Stimulated activated CD8-positive, alpha-beta memory T cell treated with anti-CD3 and anti-CD28 coated beads, Interleukin-15, amount 100 ng/mL, for 48 hours (primary cell): ENCODE results near the gene DDX50.
"Not testable (repeated sequence)": the region's sequence is repeated elsewhere in the genome, so short reads cannot be mapped to it uniquely, and the experiment has no call there.

ENCODE experiments used
- DNase-seq, 2 donors: peaks; one replicate each; pipeline ENCODE4 v3.0.0-alpha.2; 2020; ENCODE audit warnings: low read depth in 2 of 2

The DDX50 gene

DNA sequence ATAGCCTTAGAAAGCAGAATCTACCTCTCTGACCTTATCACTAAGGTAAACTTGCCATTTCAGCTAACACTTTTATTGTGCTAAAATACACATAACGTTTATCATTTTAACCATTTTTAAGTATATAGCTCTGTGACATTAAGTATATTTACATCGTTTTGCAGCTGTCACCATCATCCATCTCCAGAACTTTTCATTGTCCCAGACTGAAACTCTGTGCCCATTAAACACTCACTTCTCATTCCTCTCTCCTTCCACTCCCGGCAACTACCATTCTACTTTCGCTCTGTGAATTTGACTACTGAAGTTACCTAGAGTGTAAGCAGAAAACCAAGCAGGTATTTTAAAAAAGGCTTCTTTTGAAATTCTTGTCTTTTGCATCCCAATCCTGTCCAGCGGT, 1.3 kb downstream of the DDX50 start:
- DNase-seq, result no peak

DNA sequence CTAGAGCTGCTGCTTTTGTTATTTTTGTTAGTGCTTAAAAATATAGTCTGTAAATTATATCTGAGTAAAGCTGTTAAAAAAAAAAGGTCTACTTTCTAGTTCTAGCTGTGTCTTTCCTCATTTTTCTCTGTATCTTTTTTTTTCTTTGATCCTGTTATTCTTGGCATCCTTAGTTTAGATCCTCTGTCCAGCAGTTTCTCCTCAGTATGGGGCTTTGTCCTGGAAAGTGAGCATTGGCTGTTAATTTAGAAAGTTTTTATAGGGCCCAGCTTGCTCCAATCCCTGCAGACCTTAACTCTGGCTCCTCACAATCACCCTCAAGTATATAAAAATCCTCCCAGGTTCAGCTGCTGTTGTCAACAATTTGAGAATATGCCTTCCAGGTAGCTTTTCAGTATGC, 23.5 kb downstream of the DDX50 start:
- DNase-seq, result no peak

DNA sequence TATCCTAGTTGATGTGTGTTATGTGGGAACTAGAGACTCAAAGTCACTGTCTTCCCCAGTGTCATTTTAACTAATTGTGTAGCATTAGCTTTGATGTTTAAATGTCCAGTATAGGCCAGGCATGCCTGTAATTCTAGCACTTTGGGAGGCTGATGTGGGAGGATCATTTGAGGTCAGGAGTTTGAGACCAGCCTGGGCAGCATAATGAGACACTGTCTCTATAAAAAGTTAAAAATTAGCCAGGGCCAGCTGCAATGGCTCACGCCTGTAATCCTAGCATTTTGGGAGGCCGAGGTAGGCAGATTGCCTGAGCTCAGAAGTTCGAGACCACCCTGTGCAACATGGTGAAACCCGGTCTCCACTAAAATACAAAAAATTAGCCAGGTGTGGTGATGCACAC, 24.4 kb downstream of the DDX50 start:
- no peak for DNase-seq

DNA sequence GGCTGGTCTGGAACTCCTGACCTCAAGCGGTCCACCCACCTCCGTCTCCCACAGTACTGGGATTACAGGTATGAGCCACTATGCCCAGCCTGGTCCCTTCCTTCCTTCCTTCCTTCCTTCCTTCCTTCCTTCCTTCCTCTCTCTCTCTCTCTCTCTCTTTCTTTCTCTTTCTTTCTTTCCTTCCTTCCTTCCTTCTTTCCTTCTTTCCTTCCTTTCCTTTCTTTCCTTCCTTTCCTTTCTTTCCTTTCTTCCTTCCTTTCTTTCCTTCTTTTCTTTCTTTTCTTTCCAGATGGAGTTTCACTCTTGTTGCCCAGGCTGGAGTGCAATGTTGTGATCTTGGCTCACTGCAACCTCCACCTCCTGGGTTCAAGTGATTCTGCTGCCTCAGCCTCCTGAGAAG, 28.0 kb downstream of the DDX50 start:
- DNase-seq, result not testable (repeated sequence)

DNA sequence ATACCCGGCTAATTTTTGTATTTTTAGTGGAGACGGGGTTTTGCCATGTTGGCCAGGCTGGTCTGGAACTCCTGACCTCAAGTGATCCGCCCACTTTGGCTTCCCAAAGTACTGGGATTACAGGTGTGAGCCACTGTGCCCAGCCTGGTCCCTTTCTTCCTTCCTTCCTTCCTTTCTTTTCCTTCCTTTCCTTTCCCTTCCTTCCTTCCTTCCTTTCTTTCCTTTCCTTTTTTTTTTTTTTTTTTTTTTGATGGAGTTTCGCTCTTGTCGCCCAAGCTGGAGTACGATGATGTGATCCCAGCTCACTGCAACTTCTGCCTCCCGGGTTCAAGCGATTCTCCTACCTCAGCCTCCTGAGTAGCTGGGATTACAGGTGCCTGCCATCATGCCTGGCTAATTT, 28.8 kb downstream of the DDX50 start:
- not testable (repeated sequence) for DNase-seq

DNA sequence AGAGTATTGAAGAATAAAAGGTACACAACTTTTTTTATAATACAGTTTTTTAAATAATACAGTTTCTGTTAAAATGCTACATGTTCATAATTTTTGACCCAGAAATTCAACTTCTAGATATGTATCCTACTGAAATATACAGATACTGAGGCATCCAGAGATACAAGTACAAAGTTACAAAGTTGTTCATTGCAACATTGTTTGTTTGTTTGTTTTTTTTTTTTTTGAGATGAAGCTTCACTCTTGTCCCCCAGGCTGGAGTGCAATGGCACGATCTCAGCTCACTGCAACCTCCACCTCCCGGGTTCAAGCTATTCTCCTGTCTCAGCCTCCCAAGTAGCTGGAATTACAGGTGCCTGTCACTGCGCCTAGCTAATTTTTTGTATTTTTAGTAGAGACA, 31.7 kb downstream of the DDX50 start:
- DNase-seq, result not testable (repeated sequence)

DNA sequence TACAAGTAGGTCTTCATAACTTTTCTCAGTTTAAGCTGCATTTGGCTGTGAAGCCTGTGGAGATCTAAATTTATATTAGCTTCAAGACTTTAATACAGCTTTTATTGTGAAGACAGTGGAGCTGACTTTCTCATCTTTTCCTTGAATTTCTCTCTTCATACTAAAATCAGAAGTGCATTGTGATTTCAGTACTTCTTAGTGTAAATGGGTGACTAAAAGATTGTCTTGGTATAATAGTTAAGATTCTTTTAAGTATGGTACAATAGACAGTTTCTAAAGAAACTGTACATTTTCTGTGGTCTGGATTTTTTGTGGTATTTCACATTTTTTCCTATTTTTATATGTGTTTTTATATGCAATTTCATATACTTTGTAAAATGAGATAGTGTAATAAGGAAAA, 33.9 kb downstream of the DDX50 start:
- DNase-seq, result no peak

DNA sequence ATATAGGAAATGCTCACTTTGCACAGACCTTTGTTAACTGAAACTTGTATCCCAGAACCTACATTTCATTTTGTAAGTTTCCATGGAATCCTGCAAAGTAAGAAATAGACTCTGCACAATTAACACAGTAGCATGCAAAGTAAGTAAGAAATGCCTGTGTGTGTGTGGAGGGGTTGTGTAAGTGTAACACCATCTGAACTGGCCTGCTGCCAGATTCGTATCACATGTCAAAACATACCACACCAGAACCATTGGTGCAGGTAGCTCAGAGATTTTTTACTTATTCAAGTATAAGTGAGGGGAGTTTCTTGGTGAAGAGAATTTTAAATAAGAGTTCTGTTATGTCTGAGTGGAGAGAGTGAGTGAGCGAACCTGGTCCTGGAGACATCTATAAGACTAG, 37.0 kb downstream of the DDX50 start:
- DNase-seq, result no peak

DNA sequence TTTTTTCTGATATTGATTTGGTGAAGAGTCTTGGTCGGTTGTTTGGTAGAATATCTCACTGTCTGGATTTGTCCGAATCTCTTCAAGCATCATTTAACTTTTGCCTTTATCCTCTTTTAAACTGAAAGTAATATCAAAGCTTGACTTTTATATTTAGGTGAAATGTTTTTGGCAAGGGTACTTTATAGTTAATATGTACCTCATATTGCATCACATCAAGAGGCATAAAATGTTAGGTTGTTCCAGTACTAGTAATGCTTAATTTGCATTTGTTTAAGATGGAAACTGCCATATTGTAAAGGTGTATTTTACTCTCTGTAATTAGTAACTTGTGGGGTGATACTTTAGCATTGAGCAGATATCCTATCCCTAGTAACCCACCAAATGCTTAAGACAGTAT, 37.8 kb downstream of the DDX50 start:
- DNase-seq, result no peak

DNA sequence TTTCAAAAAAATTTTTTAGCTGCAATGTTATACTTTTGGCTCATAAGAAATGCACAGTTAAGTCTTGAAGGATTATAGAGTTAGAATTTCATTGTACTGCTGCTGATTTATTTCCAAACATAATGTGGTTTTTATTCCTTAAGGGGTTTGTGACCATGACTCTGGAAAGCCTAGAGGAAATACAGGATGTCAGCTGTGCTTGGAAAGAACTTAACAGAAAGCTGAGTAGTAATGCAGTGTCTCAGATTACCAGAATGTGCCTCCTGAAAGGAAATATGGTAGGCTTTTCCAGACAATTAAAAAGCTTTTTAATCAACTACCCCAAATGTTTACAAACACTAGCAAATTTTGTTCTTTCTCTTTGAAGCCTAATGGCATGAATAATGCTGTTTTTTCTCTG, 39.8 kb downstream of the DDX50 start:
- not testable (repeated sequence) for DNase-seq

DNA sequence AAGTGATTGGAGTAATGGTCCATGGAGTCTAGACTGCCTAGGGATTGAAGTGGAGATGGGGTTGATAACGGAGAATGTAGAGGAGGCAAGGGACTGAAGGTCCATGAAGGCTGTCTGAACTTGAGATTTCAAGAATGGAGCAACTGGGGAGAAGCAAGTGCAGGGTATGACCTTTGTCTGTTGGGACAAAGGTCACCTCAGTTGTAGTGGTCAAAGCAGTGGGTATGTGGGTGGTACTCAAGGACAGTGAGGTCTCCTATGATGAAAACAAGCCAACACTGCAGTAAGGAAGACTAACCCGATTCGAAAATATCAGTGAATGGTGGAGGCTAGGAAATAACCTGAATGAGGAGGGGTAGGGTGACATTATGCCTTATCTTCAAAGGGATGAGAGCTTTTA, 49.5 kb downstream of the DDX50 start:
- no peak for DNase-seq

DNA sequence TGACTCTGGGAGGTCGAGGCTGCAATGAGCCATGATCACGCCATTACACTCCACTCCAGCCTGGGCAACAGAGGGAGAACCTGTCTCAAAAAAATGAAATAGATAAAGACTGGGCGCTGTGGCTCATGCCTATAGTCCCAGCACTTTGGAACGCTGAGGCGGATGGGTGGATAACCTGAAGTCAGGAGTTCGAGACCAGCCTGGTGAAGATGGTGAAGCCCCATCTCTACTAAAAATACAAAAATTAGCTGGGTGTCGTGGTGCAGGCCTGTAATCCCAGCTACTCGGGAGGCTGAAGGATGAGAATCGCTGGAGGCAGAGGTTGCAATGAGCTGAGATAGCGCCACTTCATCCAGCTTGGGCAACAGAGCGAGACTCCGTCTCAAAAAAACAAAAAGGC, 53.8 kb downstream of the DDX50 start:
- no peak for DNase-seq

DNA sequence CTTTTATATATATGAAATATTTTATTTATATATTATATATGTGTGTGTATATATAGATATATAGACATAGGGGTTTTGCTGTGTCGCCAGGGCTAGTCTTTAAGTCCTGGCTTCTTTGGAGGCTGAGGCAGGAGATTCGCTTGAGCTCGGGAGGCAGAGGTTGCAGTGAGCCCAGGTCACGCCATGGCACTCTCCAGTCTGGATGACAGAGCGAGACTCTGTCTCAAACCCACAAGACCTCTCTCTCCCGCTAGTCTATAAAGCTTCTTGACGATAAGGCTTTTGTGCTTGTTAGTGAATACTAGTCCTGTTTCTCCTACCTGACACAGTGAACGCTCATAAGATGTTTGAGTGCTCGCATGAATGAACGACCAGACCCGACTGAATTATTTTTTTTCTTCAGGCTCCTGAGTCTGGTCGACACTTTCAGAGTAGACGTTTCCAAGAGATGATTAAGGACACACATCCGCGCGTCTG, 54.3 kb downstream of the DDX50 start:
- DNase-seq, result peak in 1 of 2 donors; percentile 16

DNA sequence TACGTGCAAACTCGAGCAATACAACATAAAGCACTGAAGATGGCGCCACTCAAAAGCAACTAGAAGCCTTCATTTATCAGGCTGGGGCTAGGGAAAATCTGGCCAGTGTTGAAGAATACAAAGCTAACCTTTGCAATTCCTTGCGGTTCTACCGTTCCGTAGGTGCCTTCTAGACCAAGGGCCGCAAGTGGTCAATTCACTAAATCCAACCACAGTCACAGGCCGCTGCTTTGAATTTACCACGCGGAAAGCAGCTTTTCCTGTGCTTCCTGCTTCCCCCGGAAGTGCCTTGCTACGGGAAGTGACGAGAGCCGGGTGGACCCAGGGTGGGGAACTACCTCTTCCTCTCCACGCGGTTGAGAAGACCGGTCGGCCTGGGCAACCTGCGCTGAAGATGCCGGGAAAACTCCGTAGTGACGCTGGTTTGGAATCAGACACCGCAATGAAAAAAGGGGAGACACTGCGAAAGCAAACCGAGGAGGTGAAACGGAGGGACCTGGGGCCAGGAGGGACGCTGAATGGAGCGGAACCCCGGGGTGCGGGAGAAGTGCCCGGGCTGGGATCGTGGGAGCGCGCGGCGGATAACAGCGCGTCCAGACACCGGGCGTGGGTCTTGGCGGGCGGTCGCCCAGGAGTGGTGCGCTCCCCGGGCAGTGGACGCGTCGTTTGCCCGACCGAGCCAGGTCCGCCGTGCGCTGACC, 54.9 kb downstream of the DDX50 start, which contains the start of gene DDX21:
TSS of gene DDX21 (plus strand) at position 339 of the 701 bp plus-strand sequence. CDS start at position 395, 56 bp downstream.
- peak; percentile 82 to 86 for DNase-seq

DNA sequence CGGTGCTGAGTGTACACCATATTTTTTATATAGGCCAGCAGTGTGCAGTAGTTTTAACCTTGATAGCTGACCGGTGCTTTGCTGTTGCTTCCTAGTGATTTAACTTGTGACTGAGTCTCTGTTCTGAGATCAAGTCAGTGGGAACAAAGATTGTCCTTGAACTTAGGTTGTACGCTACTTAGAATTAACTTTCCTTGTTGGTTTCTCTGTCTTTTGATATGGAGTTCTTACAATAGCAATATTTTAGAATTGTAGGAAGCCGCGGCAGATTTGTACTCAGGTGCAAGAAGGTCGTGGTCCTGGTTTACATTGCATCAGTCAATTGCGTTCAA, 56.1 kb downstream of the DDX50 start:
- no peak for DNase-seq

DNA sequence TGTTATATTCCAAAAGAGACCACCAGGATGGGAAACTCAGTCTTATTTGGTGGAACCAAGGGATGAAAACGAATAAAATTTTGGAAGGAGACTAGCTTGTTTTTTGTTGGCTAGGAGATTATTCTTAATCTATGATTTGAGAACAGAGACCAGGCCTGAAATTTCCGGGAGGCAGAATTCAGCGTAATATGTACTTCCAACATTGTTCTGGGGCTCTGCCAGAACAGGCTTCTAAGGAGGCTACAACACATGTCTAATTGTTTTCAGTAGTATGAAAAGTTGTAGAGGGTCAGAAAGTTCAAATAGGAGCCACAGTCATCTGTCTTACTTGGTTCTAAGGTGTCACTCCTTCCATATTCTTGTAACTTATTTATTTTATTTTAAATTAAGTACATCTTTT, 56.5 kb downstream of the DDX50 start:
- no peak for DNase-seq

DNA sequence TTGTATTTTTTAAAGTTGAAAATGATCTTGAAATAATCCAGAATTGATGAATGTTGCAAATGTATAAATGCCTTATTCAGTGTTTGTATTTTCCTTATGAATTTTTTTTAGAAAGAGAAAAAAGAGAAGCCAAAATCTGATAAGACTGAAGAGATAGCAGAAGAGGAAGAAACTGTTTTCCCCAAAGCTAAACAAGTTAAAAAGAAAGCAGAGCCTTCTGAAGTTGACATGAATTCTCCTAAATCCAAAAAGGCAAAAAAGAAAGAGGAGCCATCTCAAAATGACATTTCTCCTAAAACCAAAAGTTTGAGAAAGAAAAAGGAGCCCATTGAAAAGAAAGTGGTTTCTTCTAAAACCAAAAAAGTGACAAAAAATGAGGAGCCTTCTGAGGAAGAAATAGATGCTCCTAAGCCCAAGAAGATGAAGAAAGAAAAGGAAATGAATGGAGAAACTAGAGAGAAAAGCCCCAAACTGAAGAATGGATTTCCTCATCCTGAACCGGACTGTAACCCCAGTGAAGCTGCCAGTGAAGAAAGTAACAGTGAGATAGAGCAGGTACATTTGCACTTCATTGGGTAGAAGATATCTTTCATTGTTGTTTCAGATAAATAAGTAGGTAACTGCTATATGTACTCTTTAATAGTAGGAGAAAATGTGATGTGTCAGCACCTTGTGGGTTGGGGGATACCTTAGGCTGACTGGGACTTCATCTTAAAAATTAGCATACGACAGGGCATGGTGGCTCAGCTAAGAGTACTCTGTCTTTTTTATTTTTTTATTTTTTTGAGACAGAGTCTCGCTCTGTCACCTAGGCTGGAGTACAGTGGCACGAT, 58.8 kb downstream of the DDX50 start:
- DNase-seq, result no peak

DNA sequence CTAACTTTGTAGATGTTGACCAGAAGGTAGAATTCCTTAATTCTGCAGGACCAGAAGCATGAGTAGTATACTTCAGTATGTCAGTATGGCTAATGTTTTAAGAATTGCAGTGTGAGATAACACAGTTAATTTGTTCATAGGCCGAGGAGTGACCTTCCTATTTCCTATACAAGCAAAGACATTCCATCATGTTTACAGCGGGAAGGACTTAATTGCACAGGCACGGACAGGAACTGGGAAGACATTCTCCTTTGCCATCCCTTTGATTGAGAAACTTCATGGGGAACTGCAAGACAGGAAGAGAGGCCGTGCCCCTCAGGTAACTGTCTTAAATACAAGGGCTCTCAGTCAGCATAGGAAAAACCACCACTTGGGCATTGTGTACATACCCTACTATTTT, 62.0 kb downstream of the DDX50 start:
- DNase-seq, result no peak

DNA sequence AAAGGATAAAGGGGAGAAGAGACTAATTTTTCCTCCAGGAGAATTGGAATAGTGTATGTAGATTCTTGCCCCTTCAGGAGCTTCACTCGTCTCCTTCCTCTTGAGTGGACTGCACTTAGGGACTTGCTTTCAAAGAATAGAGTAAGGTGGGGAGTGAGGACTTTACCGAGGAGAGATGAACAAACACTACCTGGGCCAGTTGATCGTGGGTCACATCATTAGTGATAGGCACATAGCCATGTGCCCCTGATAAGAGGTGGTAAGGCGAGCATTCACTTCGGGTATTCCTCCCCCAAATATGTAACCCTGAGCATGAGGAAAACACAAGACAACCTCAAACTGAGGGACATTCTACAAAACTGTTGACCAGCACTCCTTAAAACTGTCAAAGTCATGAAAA, 72.9 kb downstream of the DDX50 start:
- no peak for DNase-seq

DNA sequence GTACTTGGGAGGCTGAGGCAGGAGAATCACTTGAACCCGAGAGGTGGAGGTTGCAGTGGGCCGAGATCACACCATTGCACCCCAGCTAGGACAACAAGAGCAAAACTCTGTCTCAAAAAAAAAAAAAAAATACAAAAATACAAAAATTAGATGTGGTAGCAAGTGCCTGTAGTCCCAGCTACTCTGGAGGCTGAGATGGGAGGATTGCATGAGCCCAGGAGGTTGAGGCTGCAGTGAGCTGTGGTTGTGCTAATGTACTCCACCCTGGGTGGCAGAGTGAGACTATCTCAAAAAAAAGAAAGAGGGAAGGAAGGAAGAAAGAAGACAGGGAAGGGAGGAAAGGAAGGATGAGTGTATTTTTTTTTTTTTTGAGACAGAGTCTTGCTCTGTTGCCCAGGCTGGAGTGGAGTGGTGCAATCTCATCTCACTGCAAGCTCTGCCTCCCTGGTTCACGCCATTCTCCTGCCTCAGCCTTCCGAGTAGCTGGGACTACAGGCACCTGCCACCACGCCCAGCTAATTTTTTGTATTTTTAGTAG, 74.9 kb downstream of the DDX50 start:
- not testable (repeated sequence) for DNase-seq

DNA sequence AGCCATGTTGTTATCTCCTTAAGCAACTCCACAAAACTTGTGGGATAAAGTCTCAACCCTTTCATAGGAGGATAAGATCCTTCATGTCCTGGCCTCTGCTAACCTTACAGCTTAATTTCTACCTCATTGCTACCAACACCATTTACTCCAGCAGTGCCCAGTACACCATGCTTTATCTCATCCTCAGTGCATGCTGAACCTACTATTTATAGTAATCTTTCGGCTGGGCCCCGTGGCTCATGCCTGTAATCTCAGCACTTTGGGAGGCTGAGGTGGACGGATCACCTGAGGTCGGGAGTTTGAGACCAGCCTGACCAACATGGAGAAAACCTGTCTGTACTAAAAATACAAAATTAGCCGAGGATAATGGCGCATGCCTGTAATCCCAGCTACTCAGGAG, 78.6 kb downstream of the DDX50 start:
- DNase-seq, result not testable (repeated sequence)

DNA sequence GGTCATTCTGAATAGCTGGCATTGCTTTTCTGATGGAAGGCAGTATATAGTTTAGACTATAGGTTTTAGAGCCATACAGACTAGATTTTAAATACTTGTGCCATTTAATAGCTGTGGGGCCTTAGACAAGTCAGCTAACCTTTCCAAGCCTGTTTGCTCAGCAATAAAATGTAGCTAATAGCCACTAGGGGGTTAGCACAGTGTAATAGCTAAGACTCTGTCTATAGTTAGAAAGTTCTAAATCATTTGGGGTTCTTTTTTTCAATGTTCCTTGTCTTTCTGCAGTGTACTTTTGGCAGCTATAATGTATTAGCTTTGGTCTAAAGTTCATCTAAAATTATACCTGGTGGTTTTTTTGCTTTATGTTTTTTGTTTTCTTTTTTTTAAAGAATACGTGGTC, 80.0 kb downstream of the DDX50 start:
- no peak for DNase-seq

DNA sequence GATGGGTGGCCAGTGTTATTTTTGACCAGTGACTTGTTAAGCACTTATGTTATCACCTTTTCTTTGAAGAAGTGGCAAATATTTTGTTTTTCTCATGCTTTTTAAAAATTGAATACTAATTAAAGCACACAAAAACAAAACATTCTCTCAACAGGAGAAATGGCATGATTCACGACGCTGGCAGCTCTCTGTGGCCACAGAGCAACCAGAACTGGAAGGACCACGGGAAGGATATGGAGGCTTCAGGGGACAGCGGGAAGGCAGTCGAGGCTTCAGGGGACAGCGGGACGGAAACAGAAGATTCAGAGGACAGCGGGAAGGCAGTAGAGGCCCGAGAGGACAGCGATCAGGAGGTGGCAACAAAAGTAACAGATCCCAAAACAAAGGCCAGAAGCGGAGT, 81.3 kb downstream of the DDX50 start:
- DNase-seq, result no peak
